GM21423 (cell line): ENCODE results near the gene FBXO42.
"Not testable (repeated sequence)": the region's sequence is repeated elsewhere in the genome, so short reads cannot be mapped to it uniquely, and the experiment has no call there.

Experiments used
- ATAC-seq: cut with Tn5 transposase; IDR thresholded peaks from one replicate; pipeline ENCODE4 v1.9.1; 2021; ENCODE audit warnings: mild to moderate bottlenecking, moderate library complexity; ENCODE audit not compliant: unreplicated experiment

Gene FBXO42

GRCh38 chr1:16222716-16223115 lies 129.6 kb downstream of the FBXO42 start:
- not testable (repeated sequence) for ATAC-seq

- no peak for ATAC-seq
Observed at GRCh38 chr1:16221499-16221898, 130.8 kb downstream of the FBXO42 start.

DNA sequence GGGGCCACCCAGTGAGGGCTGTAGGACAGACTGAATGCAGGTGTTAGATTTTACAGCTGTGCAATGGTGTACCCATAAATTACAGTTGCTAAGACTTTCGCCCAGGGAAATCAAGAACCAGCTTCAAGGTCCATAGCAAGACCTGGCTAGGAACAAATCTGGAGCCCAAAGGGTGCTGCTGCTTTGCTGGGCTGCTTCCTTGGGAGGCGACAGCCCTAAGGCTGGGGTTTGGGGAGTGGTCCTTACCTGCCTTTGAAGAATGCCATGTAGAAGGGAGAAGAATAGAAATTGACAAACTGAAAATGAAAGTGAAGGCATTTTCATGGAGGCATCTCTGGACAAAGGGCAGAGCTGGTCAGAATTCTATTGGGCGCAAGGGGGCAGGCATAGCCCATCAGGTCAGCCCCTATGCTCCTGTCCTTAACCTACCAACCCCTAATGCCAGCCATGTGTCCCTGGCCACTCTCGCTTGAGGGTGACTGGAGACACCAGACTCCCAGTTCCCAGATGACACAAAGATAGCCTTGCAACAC lies 132.2 kb downstream of the FBXO42 start:
- no peak for ATAC-seq

GRCh38 chr1:16218674-16219071 lies 133.6 kb downstream of the FBXO42 start:
- no peak for ATAC-seq

DNA sequence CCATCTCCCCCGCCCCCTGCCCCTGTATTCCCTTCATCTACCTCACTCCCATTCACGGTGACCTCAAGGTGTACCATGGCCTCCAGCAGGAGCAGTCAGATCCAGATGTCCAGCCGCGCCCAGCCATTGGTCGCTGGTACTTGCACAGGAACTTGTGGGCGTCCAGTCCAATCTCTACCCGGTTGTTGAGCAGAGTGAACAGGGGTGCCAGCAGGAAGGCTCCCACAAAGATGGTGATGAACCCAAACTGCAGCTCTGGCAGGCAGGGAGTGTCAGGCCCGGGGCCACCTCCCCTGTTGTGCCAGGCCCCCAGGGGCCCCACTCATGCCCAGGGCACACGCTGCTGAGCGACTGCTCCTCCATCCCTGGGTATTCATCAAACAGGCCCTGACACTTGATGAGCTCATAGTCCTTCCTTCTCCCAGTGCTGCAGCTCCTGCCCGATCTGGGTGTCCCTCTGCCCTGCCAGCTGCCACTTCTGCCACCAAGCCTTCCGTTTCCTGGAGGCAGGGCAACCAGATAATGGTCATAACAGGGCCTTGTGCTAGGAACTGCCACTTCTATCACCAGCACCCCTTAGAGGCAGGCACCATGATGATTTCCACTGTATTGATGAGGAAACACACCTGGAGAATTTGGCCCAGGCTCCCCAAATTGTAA lies 134.1 kb downstream of the FBXO42 start:
- ATAC-seq = no peak

DNA sequence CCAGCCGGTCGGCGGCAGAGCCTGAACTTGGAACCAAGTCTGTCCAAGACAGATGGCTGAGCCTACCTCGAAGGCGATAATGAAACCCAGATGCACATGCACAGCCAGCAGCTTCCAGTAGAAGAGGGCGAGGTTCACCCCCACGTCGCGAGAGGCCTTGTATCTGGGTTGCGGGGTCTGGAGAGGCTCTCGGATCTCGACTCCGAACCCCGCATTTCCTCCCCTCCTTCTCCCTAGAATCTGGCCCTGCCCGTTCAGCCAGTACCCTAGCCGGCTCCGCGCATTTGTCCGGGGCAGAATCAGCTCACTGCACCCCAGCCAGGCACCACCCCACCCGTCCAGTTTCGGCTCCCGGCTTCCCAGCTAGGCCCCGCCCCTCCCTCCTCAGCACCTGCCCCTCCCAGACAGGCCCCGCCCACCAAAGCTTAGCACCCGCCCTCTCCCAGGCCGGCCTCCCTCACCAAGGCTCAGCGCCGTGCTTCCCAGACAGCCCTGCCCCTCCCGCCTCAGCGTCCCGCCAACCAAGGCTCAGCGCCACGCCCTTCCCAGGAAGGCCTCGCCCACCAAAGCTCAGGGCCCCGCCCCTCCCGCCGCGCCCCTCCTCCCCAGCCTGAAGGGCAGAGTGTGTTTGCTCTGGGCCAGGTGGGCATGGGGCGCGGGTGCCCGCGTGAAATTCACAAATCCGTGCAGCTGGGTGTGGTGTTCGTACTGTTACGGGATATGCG lies 135.1 kb downstream of the FBXO42 start:
- ATAC-seq = peak; percentile 89

DNA sequence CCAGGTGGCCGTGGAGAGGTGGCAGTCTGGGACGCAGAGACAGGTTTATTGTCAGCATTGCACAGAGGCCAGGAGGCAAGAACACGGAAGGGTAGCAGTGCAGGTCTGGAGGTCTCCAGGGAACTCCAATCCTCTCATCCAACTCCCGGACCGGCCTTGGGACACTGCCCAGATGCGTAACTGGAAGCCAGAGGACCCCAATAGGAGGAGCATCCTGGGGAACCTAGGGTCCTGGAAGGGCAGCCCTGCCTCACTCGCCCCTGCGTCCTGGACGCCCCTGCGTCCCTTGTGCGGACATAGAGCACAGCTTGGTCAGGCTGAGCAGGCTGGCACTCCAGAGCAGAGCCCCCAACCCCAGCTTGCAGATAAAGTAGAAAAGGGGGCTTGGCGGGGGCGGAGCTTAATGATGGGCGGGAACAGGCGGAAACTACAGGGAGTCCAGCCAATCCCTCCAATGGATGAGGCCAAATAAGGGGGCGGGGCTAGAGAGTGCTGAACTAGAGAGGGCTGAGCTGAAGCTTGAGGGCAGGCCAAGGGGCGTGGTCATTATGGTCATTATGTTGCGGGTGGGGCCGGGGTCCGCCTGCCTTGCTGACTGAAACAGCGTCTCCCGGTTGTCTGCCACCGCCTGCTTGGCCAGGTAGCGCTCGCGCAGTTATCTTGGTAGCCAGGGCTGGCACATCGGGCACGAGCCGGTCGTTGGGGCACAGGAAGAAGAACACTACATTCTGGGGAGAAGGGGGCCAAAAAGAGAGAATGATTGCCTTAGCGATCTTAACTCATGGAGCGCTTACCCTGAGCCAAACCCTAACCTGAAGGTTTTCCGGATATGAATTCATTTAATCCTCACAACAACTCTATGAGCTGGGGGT lies 136.2 kb downstream of the FBXO42 start:
- ATAC-seq = no peak

DNA sequence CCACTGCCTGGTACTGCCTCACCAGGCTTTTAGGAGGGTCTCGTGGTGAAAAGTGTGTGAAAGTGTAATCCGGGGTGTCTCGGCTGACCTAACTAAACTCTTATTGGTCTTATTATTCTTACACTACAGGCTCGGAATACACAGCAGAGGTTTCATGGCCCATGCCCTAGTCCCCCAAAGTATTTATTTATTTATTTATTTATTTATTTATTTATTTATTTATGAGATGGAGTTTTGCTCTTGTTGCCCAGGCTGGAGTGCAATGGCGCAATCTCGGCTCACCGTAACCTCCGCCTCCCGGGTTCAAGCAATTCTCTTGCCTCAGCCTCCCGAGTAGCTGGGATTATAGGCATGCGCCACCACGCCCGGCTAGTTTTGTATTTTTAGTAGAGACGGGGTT lies 137.0 kb downstream of the FBXO42 start:
- ATAC-seq = not testable (repeated sequence)

GRCh38 chr1:16213544-16213943 lies 138.7 kb downstream of the FBXO42 start:
- not testable (repeated sequence) for ATAC-seq

GRCh38 chr1:16213013-16213412 lies 139.3 kb downstream of the FBXO42 start:
- ATAC-seq = no peak

GRCh38 chr1:16212251-16212961 lies 139.9 kb downstream of the FBXO42 start, which contains the start of gene ARHGEF19:
ARHGEF19 (minus strand) TSS chr1:16212652; CDS start chr1:16209054, 3,598 bp downstream.
- no peak for ATAC-seq

- no peak for ATAC-seq
Observed at GRCh38 chr1:16211824-16212223, 140.5 kb downstream of the FBXO42 start.

DNA sequence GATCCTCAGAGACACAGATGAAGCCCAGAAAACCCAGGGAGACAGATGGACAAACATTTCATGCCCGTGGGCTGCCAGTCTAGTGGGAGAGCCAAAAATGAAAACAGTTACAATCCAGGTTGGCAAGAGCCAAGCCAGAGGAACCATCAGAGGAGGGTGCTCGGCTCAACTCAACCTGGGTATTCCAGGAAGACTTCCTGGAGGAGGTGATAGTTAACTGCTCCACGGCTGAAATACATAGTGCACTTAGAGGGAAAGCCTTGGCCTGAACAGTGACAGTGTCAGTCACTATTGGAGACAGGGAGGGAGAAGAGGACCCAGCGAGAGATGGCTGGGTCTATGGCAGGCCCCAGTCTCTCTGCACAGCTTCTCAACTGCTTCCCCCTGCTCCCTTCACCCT lies 141.7 kb downstream of the FBXO42 start:
- no peak for ATAC-seq

GRCh38 chr1:16209847-16210407 lies 142.4 kb downstream of the FBXO42 start:
- no peak for ATAC-seq

GRCh38 chr1:16209132-16209846 lies 143.0 kb downstream of the FBXO42 start:
- no peak for ATAC-seq

- no peak for ATAC-seq
Observed at GRCh38 chr1:16208270-16208987, 143.9 kb downstream of the FBXO42 start.

GRCh38 chr1:16207318-16208269 lies 144.7 kb downstream of the FBXO42 start:
- ATAC-seq = no peak
